Esophagus muscularis mucosa (tissue), 4 donors: Measurements from ENCODE around the gene MDM1. TPM values are rescaled to one million over a fixed set of nuclear protein-coding genes. Genes with fewer than 3 reads are reported as not detected.

ENCODE experiments used
- DNase-seq: peaks from one replicate; pipeline ENCODE4 v3.0.0-alpha.2; 2017; ENCODE audit errors: extremely low spot score
- H3K27ac ChIP-seq, 4 donors: fragments of 200-600 bp; sonication (generic); replicated peaks in 1 of 4; 1 replicate in 3 of 4; 2 replicates in 1 of 4; pipeline ENCODE4 v1.5.1; 2016 to 2019; ENCODE audit warnings: mild to moderate bottlenecking in 1 of 4
- H3K27me3 ChIP-seq, 4 donors: fragments of 200-600 bp; sonication (generic); one replicate each; pipeline versions ENCODE4 v1.5.1 to v1.6.0; 2016 to 2019
- H3K36me3 ChIP-seq, 4 donors: fragments of 200-600 bp; sonication (generic); one replicate each; pipeline ENCODE4 v1.5.1; 2016 to 2019
- H3K4me1 ChIP-seq, 4 donors: fragments of 200-600 bp; sonication (generic); one replicate each; pipeline ENCODE4 v1.5.1; 2016 to 2019
- H3K4me3 ChIP-seq, 4 donors: fragments of 200-600 bp; sonication (generic); 1 replicate in 2 of 4; 2 replicates in 2 of 4; pipeline ENCODE4 v1.5.1; 2016 to 2019; ENCODE audit warnings: mild to moderate bottlenecking in 4 of 4, moderate library complexity in 1 of 4
- H3K9me3 ChIP-seq, 4 donors: fragments of 200-600 bp; sonication (generic); 1 replicate in 3 of 4; 2 replicates in 1 of 4; pipeline ENCODE4 v1.5.1; 2016 to 2019
- EP300 ChIP-seq: sonication (generic); formaldehyde crosslinking; IDR thresholded peaks from one replicate; pipeline ENCODE4 v1.6.1; 2017; ENCODE audit warnings: antibody characterized with exemption
- POLR2A ChIP-seq: fragments of 450-650 bp; IDR thresholded peaks from one replicate; pipeline ENCODE4 v1.6.1; 2017; ENCODE audit warnings: antibody characterized with exemption, moderate library complexity, mild to moderate bottlenecking, low read depth
- POLR2AphosphoS5 ChIP-seq, 2 donors: sonication (generic); formaldehyde crosslinking; IDR thresholded peaks; one replicate each; pipeline ENCODE4 v1.6.1; 2017; ENCODE audit warnings: antibody characterized with exemption in 2 of 2
- WGBS: methylation state at CpG from one replicate; pipeline ENCODE4 v1.1.5; 2018; 5-methylcytosine and 5-hydroxymethylcytosine counted together
- intact Hi-C: fragments of 100-400 bp; cut with DNase I; formaldehyde crosslinking; loops from one replicate; pipeline ENCODE4 v1.15.1; 2023
- total RNA-seq, 4 donors: library from RNA; depleted of rRNA; stranded (reverse); fragments of >200 nt; gene quantifications; one replicate each; pipeline versions ENCODE4 v1.1.0 to v1.2.1, GENCODE V29; 2016
- TF ChIP-seq, protein P1 (sequence below), 3 experiments: fragments of 200-600 bp in 2 of 3; fragments of 450-650 bp in 1 of 3; sonication (generic) in 2 of 3; IDR thresholded peaks; one replicate each; pipeline ENCODE4 v1.5.1; 2017 to 2019; ENCODE audit warnings: antibody characterized with exemption in 3 of 3, mild to moderate bottlenecking in 2 of 3, moderate library complexity in 1 of 3

MDM1 gene
- total RNA-seq, 4 donors from 2014 or later = 11.3 to 33.2 (median 14.7) TPM

DNA sequence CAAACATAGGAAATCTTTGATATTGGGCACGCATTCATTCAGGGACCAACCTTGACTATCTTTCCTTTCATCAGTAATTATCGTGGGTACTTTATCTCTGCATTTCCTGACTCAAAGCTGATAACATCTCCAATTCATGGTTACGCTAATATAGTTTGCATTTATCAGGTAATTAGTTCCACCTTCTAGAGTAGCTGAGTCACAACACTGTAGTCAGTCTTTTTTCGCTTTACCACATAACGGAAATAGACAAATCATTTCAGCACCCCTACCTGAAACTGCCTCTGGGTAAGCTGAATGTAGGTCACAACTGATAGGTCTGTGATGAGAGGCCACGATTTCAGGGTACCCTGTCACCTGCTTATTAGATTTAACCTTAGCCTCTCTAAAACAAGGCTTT lies 42.0 kb downstream of the MDM1 start:
- intact Hi-C loops = no loop called here
- H3K27ac ChIP-seq = no peak overlapping the region
- WGBS = 84% methylated on average over 6 of the region's 6 CpGs

DNA sequence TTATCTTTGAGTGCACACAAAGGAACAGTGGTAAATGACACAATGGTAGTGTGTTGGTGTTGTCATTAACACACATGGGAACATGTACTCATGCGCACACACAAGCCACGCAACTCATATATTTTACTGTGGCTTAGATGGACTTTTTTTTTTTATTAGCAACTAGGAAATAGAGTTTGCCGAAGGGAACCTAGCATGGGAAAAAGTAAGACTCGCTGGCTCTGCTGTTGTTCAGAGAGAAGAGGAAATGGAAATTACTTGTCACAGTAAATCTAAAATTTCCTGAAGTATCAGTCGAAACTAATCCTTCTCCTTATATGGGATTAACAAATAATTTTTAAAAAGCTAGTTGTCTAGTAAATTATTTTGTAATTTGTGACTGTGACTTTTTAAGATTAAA lies 45.1 kb downstream of the MDM1 start:
- no peak for TF ChIP-seq POLR2A
- TF ChIP-seq POLR2AphosphoS5 (IDR thresholded peaks at IDR 0.05) = no peak
- TF ChIP-seq EP300 = no peak
- TF ChIP-seq, protein P1, sequence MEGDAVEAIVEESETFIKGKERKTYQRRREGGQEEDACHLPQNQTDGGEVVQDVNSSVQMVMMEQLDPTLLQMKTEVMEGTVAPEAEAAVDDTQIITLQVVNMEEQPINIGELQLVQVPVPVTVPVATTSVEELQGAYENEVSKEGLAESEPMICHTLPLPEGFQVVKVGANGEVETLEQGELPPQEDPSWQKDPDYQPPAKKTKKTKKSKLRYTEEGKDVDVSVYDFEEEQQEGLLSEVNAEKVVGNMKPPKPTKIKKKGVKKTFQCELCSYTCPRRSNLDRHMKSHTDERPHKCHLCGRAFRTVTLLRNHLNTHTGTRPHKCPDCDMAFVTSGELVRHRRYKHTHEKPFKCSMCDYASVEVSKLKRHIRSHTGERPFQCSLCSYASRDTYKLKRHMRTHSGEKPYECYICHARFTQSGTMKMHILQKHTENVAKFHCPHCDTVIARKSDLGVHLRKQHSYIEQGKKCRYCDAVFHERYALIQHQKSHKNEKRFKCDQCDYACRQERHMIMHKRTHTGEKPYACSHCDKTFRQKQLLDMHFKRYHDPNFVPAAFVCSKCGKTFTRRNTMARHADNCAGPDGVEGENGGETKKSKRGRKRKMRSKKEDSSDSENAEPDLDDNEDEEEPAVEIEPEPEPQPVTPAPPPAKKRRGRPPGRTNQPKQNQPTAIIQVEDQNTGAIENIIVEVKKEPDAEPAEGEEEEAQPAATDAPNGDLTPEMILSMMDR (IDR thresholded peaks at IDR 0.05) = no peak
- DNase-seq = peak; percentile 10
- intact Hi-C loops = no loop called here

More for the DNA sequence above, 42.0 kb downstream of the MDM1 start:
- Histone ChIP-seq H3K27me3 (no peaks in the 10 kb centered on the region), H3K36me3 (no peaks in the 10 kb centered on the region), H3K9me3 (no peaks in the 10 kb centered on the region), H3K4me1 (peaks cover 0 to 18% (median 14%) of the 10 kb centered on the region in 4 donors), H3K4me3 (no peak overlapping the region)
- DNase-seq = no peak
- TF ChIP-seq, protein P1 (IDR thresholded peaks at IDR 0.05) = no peak
- TF ChIP-seq POLR2AphosphoS5 (IDR thresholded peaks at IDR 0.05) (no peak), POLR2A (no peak), EP300 (no peak)

DNA sequence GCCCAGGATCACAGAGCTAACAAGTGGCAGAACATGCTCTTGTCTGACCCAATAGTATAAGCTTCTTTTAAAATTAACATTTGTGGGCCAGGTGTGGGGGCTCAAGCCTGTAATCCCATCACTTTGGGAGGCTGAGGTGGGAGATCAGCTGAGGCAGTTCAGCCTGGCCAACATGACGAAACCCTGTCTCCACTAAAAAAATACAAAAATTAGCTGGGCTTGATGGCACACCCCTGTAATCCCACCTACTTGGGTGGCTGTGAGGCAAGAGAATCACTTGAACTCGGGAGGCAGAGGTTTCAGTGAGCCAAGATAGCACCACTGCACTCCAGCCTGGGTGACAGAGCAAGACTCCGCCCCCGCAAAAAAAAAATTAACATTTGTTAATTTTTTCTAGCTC lies 45.8 kb downstream of the MDM1 start:
- no peaks in the 10 kb centered on the region for H3K4me1 ChIP-seq
- no peaks in the 10 kb centered on the region for H3K9me3 ChIP-seq
- intact Hi-C loops = no loop called here
- H3K27ac ChIP-seq = no peak overlapping the region
- 84% methylated on average over 4 of the region's 4 CpGs for WGBS
- no peaks in the 10 kb centered on the region for H3K27me3 ChIP-seq
- TF ChIP-seq POLR2AphosphoS5 (IDR thresholded peaks at IDR 0.05) = no peak
- TF ChIP-seq, protein P1 (IDR thresholded peaks at IDR 0.05) = no peak
- TF ChIP-seq POLR2A = no peak
- TF ChIP-seq EP300 = no peak
- no peak overlapping the region for H3K4me3 ChIP-seq
- no peaks in the 10 kb centered on the region for H3K36me3 ChIP-seq
- no peak for DNase-seq

More for the DNA sequence above, 45.1 kb downstream of the MDM1 start:
- no peaks in the 10 kb centered on the region for H3K36me3 ChIP-seq
- H3K4me3 ChIP-seq = no peak overlapping the region
- H3K4me1 ChIP-seq = no peaks in the 10 kb centered on the region
- 71% methylated on average over 5 of the region's 5 CpGs for WGBS
- H3K9me3 ChIP-seq = no peaks in the 10 kb centered on the region
- H3K27me3 ChIP-seq = no peaks in the 10 kb centered on the region
- H3K27ac ChIP-seq = no peak overlapping the region

DNA sequence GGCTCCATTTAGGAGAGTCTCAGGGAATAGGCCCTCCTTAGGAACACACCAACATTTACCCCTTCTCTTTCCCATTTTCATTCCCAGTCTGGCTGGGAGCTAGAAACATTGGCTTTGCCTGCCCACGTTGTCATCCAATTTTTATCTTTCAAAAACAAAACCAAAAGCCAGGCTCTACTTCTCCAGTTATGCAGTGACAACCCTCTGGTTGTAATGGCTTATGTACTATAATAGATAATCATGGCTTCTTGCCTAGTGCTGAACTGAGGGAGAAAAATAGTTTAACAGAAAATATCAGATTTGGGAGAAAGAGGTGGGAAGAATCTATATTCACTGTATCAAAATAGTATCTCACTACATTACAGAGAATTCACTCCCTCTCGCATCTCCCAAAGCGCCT lies 46.6 kb downstream of the MDM1 start:
- no peaks in the 10 kb centered on the region for H3K9me3 ChIP-seq
- DNase-seq = no peak
- 80% methylated on average over 3 of the region's 3 CpGs for WGBS
- H3K4me3 ChIP-seq = no peak overlapping the region
- H3K36me3 ChIP-seq = no peaks in the 10 kb centered on the region
- H3K4me1 ChIP-seq = no peaks in the 10 kb centered on the region
- H3K27ac ChIP-seq = no peak overlapping the region
- TF ChIP-seq POLR2AphosphoS5 (IDR thresholded peaks at IDR 0.05) (no peak), POLR2A (no peak), EP300 (no peak)
- TF ChIP-seq, protein P1 (IDR thresholded peaks at IDR 0.05) = no peak
- no peaks in the 10 kb centered on the region for H3K27me3 ChIP-seq
- intact Hi-C loops = no loop called here

DNA sequence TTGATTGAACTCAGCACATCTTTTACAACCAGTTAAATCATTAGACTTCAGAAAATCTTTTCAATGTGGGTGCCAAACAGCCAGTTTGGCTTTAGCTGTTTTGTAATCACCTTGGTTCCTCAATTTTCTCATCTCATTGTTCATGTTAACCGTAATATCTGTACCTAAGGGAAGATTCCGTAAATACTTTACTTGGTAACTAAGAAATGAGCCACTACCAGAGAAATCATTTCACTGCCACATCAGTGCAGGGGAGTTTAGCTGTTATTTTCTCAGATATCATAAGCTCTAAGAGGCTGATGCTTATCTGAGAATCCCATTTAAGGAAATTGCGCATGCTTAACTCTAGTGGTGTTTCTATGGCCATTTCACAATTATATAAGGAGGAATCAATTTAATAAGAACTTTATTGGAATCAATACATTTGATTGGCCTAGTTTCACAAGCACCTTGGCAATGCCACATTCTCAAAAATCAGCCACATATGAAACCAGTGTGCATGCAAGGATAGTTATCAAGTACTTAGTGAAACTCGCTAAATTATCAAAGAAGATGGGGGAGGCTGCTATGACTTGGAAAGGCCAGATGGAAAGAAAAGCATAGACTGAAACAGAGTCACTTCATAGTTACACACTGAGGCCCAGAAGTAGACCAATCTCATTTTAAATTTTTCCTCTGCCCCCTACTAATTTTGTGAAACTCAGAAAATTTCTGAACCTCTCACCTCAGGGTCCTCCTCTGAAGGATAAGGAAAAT lies 50.7 kb downstream of the MDM1 start:
- Histone ChIP-seq H3K27me3 (no peaks in the 10 kb centered on the region), H3K27ac (no peak overlapping the region), H3K4me1 (no peaks in the 10 kb centered on the region), H3K9me3 (no peaks in the 10 kb centered on the region), H3K4me3 (no peak overlapping the region), H3K36me3 (no peaks in the 10 kb centered on the region)
- intact Hi-C loops = no loop called here
- no peak for DNase-seq
- TF ChIP-seq, protein P1 (IDR thresholded peaks at IDR 0.05) = no peak
- TF ChIP-seq EP300 (no peak), POLR2A (no peak), POLR2AphosphoS5 (IDR thresholded peaks at IDR 0.05) (no peak)
- 98% methylated on average over 4 of the region's 4 CpGs for WGBS
